ENCODE results near the gene DLG2.

The DLG2 gene

DNA sequence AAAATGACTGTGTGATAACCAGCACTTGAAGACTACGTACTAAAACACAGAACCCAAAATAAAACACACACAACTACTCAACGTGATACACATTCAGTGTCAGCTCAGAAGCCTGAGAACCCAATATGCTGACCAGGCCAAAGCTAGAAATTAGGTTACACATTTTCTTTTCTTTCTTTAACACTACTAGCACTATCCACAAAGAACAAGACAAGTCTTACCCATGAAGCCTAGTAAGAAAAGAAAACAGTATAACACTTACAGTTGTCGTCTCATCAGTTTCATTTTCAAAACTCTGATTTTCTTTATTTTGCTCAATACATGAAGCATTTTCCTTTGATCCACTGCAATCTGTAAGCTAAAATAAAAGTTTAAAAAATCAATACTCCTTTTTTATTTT is 472.9 kb downstream of the DLG2 start:
- in situ Hi-C loops (cut with MboI; ENCODE audit: low sequenced_read_pairs, unreplicated experiment): no loop called here
- TF ChIP-seq, protein P1, sequence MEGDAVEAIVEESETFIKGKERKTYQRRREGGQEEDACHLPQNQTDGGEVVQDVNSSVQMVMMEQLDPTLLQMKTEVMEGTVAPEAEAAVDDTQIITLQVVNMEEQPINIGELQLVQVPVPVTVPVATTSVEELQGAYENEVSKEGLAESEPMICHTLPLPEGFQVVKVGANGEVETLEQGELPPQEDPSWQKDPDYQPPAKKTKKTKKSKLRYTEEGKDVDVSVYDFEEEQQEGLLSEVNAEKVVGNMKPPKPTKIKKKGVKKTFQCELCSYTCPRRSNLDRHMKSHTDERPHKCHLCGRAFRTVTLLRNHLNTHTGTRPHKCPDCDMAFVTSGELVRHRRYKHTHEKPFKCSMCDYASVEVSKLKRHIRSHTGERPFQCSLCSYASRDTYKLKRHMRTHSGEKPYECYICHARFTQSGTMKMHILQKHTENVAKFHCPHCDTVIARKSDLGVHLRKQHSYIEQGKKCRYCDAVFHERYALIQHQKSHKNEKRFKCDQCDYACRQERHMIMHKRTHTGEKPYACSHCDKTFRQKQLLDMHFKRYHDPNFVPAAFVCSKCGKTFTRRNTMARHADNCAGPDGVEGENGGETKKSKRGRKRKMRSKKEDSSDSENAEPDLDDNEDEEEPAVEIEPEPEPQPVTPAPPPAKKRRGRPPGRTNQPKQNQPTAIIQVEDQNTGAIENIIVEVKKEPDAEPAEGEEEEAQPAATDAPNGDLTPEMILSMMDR (IDR thresholded peaks at IDR 0.05; ENCODE audit: borderline replicate concordance, control extremely low read depth, extremely low read depth, insufficient read depth, missing control alignments): no peak

DNA sequence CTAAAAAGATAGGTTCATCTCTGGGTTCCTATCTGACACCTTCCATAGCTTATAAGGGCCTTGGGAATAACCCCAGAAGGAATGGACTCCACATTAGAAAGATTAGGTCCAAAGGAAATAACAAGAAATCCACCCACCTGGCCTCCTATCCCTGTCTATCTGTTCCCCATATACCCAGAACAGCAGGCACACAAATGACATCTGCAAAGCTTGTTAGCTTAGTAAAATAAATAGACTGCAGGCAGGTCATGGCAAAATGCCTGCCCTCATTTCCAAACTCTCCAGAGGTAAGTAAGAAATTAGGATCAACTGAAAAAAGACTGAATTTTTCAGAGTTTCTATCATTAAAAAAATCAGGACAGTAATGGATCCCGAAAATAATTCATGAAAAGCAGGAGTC is 489.5 kb downstream of the DLG2 start:
- DNase-seq (ENCODE audit: low spot score): no peak
- TF ChIP-seq, protein P1 (IDR thresholded peaks at IDR 0.05; ENCODE audit: borderline replicate concordance, control extremely low read depth, extremely low read depth, insufficient read depth, missing control alignments): no peak
- in situ Hi-C loops (cut with MboI; ENCODE audit: low sequenced_read_pairs, unreplicated experiment): no loop called here

More for the DNA sequence above, 472.9 kb downstream of the DLG2 start:
- no peak for DNase-seq (ENCODE audit: low spot score)

DNA sequence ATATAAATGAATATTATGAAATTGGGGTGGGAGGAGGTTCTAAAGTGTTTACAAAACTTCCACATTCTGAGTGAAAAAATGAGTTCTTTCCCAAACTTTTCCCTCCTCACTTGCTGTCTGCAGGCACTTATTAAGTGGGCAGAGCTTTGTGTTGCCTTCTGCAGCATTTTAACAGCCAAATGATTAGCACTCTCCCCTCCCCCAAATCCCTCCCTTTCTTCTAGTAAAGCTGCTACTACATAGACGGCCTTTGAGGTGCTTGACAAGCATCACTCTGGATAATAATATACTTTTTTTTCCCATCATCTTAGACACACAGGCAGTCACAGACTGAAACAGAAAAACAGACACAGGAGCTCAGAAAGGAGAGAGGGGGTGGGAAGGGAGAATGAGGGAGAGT is 493.5 kb downstream of the DLG2 start:
- no peak for DNase-seq (ENCODE audit: low spot score)
- in situ Hi-C loops (cut with MboI; ENCODE audit: low sequenced_read_pairs, unreplicated experiment): no loop called here
- TF ChIP-seq, protein P1 (IDR thresholded peaks at IDR 0.05; ENCODE audit: borderline replicate concordance, control extremely low read depth, extremely low read depth, insufficient read depth, missing control alignments): no peak

DNA sequence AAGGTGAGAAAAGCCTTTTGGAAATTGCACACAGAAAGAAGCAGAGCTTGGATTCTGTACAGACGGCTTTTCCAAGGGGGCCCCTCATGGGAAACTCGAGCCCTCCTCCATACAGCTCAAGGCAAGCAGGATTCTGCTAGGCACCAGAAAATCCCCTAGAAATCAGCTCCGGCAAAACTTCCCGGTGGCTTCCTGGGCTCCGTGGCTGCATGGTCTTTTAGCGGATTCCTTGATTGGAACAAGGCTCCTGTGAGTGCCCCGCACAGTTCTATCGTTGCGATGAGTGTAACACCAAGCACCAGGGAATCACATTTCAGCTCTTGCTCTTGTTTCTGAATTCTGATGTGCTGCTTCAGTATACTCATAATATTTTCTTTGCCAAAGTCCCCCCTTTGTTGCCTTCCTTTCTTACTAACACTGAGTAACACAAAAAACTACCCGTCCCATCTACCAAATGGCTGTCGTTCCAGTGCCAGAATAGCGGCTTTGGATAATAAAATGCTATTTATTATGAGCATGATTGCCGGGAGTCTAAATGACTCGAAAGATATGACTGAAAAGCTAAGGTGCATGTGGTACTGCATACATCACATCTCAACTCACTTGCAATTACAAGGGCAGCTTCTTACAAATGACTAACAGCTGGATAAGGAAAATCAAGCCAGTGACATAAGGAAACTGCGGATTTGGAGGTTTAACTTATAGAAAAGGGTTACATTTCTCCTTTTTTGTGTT is 494.1 kb downstream of the DLG2 start:
- TF ChIP-seq, protein P1 (IDR thresholded peaks at IDR 0.05; ENCODE audit: borderline replicate concordance, control extremely low read depth, extremely low read depth, insufficient read depth, missing control alignments): no peak
- in situ Hi-C loops (cut with MboI; ENCODE audit: low sequenced_read_pairs, unreplicated experiment): no loop called here
- DNase-seq (ENCODE audit: low spot score): no peak

DNA sequence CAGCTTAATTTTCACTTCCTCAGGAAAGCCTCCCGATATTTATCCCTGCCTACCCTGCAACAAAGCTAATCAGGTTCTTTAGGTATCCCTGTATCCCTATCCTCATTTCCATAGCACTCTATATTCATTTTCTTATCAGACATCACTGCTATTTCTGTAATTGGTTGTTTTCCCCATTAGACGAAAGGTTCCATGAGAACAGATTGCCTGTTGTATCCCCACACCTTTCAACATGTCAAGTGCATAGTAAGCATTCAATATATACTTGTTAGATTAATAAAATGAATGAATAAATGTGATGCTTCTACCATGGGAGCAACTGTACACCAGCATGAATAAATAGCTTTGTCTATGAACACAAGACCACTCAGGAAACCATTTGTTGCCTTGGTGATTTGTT is 499.8 kb downstream of the DLG2 start:
- in situ Hi-C loops (cut with MboI; ENCODE audit: low sequenced_read_pairs, unreplicated experiment): no loop called here
- TF ChIP-seq, protein P1 (IDR thresholded peaks at IDR 0.05; ENCODE audit: borderline replicate concordance, control extremely low read depth, extremely low read depth, insufficient read depth, missing control alignments): no peak
- DNase-seq (ENCODE audit: low spot score): no peak

DNA sequence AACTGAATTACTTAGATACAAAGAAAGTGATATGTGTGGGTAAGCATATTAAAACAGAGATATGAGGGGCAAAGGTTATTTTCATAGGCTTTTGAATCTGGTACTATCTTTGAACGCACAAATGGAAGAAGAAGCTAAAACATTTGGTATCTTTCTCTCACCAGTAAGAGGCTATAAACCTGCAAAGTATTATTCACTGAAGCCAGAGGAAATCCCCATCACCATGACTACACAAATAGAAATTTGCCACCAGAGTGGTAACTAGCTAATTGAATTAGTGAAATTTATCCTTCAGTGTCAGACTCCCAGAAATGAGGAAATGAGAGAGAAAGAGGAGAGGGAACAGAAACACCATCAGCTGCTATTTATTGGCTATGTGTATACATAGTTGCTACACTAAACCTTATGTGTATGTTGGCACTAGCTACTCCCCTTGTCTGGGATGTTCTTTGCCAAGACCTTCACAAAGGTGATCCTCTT is 503.4 kb downstream of the DLG2 start:
- DNase-seq (ENCODE audit: low spot score): peak; percentile 65
- TF ChIP-seq, protein P1 (IDR thresholded peaks at IDR 0.05; ENCODE audit: borderline replicate concordance, control extremely low read depth, extremely low read depth, insufficient read depth, missing control alignments): no peak
- in situ Hi-C loops (cut with MboI; ENCODE audit: low sequenced_read_pairs, unreplicated experiment): no loop called here
